ENCODE measurements around the gene RAP2A.

The RAP2A gene

DNA sequence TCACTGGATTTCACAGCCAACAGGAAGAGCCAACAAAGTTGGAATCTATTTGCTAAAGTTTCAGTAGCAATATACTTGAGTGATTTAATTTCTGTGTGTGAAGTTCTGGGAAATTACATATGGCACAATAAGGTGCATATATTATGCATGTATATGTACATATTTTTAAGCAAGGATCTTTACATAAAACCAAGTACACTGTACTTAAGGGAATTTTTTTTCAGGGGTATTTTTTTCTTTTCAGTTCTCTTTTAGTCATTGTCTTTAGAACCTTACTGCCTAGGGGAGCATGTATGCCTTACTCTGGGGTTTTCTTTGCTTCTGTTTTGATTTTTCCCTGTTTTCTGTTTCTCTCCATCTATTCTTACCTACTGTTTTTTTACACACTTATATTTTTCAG, 7.4 kb downstream of the RAP2A start:
- DNase-seq, result no peak
- intact Hi-C loops (cut with DNase I), result no loop called here

DNA sequence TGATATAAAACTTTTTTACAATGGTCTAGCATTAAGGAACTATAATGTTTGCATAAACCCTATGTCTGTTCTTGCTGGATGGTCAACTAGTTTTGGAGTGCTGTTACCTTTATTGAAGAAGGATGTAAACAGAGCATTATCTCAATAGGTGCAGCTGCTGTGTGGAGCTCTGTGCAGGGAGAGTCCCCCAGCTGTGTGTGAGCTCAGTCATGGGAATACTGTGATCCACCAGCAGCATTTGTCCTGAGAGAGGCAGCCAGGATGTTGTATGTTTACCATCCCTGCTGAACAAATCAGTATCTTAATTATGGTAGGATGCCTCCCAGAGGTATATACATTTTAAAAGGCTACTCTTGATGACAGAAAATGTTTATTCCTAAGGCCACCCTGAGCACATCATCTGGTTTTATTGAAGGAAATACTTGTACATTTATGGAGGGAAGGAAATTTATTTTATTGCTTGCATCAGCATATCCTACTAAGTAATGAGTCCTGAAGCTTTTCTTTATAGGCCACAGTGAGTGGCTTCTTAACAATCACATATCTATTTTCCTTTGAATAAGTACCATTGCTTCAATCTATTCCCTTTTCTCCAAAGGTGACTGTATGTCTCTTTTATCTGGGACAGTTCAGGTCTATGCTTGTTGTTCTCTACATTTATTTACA, 11.7 kb downstream of the RAP2A start:
- no peak for DNase-seq
- intact Hi-C loops (cut with DNase I), result no loop called here

DNA sequence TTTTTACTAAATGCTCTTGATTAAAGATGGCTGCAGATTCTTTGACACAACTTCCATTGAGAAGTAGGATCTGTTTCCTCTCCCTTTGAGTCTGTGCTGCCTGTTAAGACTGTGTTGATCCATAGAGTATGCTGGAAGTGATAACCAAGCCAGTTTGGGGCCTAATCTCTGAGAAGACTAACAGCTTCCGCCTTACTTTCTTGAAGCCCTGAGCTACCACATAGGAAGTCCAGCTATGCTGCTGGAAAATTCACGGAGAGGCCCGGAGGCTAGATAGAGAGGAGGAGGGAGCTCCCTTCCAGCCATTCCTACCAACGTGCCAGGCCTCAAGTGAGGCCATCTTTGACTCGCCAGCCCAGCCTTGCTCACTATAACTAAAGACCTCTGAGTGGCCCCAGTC, 12.5 kb downstream of the RAP2A start:
- intact Hi-C loops (cut with DNase I), result no loop called here
- DNase-seq, result no peak

DNA sequence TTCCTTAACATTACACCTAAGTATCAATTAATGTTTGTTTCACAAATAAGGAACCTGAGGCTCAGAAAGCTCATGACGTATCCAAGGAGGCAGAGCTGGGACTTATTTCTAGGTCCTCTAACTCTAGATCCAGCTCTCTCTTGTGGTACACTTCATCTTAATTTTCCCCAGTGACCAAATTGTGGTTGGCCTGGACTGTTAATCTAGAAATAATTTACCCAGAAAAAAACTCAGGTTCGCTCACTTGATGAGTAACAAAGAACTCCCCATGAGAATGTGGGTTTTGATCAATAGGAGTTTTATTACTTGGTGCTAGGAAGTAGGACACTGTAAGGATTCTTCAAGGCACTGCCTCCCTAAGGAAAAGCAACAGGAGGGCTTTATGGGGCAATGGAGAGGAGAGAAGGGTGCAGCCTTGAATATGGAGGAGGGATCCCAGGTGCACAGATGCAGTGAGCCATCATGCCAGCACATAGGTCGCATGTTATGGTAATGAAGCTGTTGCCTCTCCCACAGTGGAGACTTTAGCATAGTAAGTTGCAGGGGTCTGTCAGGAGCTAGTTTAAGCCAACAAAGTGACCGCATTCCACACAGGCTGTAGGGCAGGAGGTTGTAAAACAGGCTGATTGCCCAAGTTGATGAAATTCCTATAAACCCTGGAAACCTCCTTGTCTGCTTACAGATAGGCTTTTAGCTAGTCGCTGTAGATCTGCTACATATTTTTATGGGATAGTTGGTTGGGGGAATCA, 14.7 kb downstream of the RAP2A start:
- no peak for DNase-seq
- intact Hi-C loops (cut with DNase I), result no loop called here

DNA sequence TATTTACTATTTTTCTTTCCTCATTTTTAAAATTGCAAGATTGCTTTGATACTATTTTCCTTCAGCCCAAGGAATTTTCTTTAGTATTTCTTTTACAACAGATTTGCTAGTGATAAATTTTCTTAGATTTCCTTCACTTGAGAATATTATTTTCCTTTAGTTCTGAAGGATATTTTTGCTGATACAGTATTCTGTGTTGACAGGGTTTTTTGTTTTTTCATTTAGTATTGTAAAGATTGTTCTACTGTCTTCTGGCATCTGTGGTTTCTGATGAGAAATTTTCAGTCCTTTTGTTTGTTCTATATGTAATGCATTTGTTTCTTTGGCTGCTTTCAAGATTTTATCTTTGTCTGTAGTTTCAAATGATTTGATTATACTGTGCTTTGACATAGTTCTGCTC, 20.7 kb downstream of the RAP2A start:
- DNase-seq, result no peak
- intact Hi-C loops (cut with DNase I), result no loop called here

DNA sequence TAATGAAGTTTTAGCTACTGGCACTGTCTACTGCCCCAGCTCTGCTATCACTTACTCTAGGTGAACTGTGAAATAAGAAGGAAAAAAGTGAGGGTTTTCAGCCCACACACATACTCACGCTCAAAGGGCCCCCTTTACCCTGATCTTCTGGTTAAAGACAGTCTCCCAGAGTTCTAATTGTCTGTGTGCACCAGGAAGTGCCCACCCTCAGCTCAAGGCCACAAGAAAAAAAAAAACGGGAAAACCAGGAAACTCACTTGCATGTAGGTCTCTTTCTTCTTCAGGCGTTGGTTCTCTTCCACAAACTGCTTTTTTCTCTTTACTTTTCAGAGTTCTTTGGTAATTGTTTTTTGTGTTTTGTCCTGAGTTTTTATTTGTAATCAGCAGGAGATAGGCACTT, 22.1 kb downstream of the RAP2A start:
- intact Hi-C loops (cut with DNase I), result no loop called here
- DNase-seq, result no peak

DNA sequence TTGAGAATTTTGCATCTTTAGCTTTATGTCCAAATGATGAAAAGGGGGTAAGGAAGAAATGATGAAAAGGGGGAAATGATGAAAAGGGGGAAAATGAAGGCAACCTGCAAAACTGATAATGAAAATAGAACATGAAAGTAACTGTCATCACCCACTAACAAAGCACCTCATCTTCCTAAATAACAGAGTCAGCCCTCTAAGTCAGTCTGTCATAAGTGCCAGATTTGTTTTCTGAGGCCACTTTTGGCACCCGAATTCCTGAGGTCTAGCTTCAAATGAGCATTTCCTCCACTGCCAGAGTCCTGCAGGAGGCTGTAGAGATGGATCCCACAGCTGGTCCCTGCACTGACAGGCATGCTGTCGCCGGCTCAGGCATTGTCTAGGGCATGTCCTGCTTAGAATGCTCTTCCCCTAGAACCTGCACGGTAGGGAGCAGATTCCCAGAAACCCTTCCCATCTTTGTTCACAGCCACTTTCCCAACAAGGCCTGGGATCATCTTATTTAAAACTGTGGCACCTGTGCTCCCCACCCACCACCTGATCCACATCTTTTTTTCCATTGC, 25.3 kb downstream of the RAP2A start:
- peak in 1 of 10 donors; percentile 17 for DNase-seq
- intact Hi-C loops (cut with DNase I), result no loop called here

DNA sequence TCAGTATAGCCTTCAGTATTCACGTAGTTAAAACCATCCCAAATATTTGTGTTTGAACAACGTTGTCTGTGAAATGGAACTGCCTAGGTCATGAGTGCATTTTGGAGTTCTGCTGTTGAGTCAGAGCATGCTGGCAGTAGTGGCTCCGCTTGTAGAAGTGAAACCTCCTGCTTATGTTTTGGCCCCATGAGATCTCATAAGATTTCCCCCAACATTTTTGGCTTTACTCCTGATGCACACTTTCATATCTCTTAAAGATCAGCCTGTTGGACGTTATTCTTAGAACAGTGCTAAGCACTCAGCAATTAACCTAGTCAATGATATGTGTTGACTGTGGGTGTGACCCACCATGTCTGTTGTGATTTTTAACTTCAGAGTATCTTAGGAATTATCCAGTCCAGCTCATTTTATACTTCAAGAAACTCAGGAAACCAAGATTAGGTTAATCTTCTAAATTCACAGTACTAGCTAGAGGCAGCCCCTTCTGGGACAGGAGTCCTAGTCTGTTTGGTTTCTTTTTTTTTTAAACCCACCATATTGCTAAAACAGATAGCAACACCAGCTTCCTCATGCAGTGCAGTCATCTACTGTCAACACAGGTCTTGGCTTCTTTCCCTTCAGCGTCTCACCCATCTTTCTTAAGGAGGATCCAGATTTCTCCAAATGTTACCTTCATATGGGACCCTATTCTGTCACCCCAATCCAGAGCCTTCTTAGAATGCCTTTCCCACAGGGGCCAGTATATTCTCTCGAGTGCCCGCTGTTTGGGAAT, 26.2 kb downstream of the RAP2A start:
- DNase-seq, result no peak
- intact Hi-C loops (cut with DNase I), result no loop called here

DNA sequence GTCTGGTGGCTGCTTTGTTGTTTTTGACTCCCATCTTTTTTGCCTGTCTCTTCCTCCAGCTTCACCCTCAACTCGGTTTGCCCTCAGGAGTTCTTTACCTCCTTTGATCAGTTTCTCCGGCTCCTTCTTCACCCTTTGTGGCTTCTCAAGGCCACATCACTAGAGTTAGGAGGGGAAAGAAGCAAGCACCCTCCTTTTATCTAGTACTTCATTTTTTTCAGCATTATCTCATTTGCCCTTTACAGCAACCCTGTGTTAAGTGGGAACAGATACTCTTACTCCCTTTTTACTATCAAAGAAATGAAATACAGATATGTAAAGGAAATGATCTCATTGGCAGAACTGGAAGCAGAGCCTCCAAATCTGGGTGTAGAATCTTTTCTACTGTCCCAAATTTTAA, 26.9 kb downstream of the RAP2A start:
- intact Hi-C loops (cut with DNase I), result no loop called here
- no peak for DNase-seq

DNA sequence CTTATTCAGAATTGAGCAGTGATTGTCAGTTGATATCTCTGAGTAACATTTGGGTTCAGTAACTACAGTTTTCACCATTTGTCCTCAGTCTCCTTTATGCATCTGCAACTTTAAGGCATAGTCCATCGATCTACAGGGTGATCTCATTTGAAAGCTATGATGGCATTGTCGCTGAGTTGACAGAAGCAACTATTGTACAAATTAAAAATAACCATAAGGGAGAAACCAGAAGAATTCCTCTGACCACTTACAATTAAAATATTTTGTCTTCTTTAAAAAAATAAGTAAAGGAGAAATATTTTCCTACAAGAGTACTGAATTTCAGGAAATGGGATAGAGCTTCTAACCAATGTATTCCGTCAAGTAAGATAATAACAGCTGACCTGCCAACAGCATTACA, 30.6 kb downstream of the RAP2A start:
- intact Hi-C loops (cut with DNase I), result no loop called here
- DNase-seq, result no peak

DNA sequence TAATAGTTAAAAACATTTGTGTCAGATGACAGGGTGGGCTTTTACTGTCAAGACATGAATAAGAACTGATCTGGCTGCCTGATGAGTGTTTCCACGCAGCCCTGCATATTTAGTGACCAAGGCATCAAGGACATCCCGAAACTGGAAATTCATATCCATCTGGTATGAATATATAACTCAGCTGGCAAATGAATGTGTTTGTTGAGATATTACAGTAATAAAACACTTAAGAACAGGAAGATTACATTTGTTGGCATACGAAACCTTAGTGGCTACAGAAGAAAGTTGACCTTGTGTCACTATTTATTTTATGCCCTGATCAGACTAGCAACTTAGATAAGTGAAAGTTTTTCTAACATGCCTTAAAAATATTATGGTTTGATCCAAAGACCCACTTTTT, 32.8 kb downstream of the RAP2A start:
- no peak for DNase-seq
- intact Hi-C loops (cut with DNase I), result no loop called here

DNA sequence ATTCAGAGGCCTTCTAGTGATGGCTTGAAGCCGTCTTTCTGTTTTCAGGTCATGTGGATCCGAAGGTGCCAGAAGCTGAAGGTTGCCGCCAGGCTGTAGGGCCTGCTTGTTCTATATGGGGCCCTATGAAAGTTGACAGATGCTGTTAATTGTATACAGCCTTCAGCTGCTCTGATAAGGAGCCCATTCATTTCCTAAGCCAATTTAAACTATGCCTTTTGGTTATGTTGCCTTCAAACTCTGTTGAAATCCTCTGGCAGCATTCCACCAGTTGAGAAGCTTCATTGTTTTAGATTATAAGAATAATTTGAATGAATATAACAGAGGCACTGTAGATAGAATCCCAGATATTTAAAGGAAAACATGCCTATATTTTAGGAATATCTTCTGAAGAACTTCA, 34.4 kb downstream of the RAP2A start:
- intact Hi-C loops (cut with DNase I), result no loop called here
- DNase-seq, result no peak

DNA sequence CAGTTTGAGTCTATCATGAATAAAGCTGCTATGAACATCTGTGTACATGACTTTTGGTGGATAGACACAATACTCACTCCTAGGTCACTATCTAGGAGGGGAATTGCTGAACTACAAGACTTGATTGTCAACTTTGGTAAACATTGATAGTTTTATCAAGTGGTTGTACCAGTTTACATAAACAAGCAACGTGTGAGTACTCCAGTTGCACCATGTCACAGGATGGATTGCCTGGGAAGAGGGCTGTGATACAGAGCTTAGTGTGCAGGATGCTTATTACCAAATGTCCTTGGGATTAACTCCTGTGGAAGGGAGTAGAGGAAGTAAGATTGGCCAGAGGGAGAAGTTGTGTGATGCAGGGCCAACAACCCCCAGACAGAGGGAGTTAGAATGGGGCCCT, 37.7 kb downstream of the RAP2A start:
- DNase-seq, result no peak

DNA sequence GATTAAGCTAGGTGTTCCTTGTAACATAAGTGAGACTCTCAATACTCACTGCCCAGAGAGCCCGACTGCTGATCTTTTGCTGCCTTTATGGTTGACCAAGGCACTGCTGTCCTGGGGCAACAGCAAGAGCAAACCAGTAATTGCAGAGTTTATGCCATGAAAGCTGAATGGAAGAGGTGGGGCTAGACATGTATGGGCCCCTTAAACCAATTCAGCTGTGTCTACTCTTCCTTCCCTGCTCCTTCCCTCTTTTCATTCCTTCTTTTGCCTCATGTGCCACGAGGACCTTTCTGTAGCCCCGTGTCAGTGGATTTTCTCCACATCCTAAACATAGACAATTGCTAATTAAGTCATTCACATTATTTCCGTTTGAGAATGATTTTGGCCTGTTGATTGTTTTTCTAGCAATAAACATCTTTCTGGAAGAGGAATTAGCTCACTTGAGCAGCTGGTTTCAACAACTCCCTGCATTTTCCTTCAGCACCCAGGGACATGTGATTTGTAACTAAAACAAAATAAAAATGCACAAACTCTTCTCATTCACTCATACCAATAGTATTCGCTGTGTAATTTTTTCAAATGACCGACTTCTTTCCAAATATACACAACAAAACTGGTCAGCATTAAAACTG, 40.5 kb downstream of the RAP2A start:
- intact Hi-C loops (cut with DNase I), result no loop called here
- DNase-seq, result no peak

More for the DNA sequence above, 37.7 kb downstream of the RAP2A start:
- intact Hi-C loops (cut with DNase I), result no loop called here

DNA sequence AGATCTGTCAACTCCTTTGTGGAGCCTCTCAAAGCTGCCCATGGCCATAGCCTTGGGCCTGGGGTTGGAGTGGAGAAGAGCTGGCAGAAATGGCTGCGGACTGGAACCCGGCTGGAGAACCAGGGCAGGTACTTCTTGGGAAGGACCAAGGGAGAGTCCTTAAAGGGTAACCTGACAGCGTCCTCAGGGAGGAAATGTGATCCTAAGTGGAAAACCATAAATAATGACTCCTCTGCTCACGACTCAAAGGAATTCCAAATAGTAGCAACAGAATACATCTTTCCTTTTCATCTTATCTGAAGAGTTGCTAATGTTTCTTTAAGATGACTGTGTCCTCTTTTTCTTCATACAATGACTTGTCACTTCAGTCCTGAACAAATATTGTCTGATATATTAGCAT, 41.0 kb downstream of the RAP2A start:
- DNase-seq, result no peak
- intact Hi-C loops (cut with DNase I), result no loop called here

DNA sequence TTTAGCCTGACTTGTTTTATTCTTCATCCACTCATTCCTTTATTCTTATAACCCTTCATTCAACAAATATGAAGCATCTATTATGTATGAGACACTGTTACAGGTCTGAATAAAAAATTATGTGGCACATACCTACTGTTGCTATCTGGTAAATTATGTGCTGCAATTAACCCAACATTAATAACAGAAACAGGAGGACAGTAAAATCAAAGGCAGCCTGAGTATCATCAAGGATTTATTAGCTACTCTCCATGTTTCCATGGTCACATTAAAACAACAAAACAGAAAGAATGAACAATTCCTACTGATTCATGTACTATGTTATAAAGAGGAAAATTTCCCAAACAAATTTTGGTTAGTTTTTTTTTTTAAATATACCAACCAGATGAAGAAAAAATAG, 43.9 kb downstream of the RAP2A start:
- intact Hi-C loops (cut with DNase I), result no loop called here
- no peak for DNase-seq

DNA sequence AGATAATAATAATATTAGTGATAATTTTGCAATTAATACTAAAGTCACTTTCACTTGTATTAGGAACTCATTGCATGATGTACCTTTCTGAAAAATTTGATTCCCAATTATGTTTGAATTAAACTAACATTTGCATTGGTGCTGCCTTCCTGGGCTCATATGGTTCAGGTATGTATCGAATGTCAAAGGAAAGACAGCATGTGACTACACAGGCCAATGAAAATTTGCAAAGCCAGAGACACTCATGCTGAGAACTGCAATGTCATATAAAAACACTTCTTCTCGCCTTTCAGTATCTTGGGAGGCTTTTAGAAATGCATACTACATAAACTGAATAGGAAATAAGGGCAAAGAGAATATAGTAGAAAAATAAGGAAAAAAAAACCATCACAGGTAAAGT, 44.3 kb downstream of the RAP2A start:
- intact Hi-C loops (cut with DNase I), result no loop called here
- DNase-seq, result no peak

DNA sequence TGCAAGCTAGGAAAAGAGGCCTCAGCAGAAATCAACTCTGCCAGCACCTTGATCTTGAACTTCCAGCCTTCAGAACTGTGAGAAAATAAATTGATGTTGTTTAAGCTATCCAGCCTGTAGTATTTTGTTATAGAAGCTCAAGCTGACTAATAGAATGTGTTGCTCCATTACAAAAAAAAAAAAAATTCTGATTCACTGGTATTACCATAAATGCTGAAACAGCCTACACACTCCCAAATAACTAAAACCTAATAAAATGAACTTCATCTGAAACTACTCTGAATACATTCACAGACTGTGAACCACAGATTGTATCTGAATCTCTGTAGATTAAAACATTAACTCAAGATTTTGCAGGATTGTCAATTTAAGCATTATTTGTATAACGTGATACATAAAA, 49.5 kb downstream of the RAP2A start:
- no peak for DNase-seq
- intact Hi-C loops (cut with DNase I), result no loop called here

DNA sequence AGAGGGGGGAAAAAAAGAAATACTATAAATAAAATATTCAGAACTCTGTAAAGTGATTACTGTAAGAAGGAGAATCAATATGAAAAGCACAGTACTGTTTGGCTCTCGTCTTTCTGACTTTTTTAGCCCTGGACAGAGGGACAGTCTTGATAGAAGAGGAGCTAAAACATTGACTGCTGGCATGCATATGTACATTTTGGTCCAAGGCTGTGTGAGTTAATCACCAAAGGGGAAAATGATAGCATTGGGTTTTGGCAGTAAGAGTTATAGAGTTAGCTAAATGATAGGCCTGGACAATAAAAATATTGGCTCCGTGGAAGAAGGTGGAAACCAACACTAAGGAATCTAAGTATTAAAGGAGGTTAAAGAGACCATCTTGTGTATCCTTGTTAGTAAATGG, 50.3 kb downstream of the RAP2A start:
- no peak for DNase-seq
- intact Hi-C loops (cut with DNase I), result no loop called here

DNA sequence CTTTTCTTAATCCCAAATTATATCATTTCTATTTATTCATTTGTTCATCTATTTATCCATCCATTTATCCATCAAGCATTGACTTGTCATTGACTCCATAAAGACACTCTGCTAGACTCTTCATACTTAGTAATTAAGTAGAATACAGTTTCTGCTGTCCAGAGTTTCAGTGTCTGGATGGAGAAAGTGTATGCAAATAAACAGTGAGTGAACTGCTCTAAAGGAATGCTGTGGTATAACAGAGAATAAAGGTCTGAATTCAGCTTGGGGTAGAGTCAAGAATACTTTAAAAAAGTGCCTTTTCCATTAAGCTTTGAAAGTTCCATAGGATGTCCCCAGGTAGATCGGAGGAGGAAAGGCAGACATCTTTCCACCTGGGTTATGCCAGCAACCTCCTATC, 51.4 kb downstream of the RAP2A start:
- intact Hi-C loops (cut with DNase I), result no loop called here
- DNase-seq, result no peak

DNA sequence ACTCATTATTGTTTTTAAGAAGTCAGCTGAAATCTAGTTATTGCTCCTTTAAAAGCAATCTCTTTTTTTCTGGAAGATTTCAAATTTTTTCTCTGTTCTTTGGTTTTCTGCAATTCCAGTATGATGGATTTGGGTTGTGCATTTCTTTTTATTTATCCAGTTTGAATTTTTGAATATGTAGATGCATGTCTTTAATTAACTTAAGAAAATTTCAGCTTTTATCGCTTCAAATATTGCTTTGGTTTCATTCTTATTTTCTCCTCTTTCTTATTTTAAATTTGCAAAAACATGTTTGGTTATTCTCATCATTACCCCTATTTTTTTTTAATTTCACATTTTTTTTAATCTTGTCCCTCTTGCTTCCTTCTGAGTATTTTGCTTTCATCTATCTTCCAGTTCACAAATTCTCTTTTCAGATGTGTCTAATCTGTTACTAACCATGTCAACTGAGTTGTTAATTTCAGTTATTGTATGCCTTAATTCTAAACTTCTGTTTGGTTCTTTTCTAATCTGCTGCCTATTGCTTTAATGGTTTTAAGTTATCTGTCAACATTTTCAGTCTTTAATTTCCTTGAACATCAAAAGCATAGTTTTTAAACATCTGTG, 56.8 kb downstream of the RAP2A start:
- intact Hi-C loops (cut with DNase I), result no loop called here
- DNase-seq, result no peak

Data from posterior cingulate gyrus (tissue), 11 donors.